Hematopoietic multipotent progenitor cell treated with erythropoietin and hydrocortisone succinate and interleukin-3 and kit ligand, for 4 days (in vitro differentiated cells): Measurements from ENCODE around the gene NR2C2.
"Not testable (repeated sequence)": the region's sequence is repeated elsewhere in the genome, so short reads cannot be mapped to it uniquely, and the experiment has no call there.

Experiments
- DNase-seq: peaks from one replicate; pipeline ENCODE4 v3.0.0-alpha.2; 2015

The NR2C2 gene

DNA sequence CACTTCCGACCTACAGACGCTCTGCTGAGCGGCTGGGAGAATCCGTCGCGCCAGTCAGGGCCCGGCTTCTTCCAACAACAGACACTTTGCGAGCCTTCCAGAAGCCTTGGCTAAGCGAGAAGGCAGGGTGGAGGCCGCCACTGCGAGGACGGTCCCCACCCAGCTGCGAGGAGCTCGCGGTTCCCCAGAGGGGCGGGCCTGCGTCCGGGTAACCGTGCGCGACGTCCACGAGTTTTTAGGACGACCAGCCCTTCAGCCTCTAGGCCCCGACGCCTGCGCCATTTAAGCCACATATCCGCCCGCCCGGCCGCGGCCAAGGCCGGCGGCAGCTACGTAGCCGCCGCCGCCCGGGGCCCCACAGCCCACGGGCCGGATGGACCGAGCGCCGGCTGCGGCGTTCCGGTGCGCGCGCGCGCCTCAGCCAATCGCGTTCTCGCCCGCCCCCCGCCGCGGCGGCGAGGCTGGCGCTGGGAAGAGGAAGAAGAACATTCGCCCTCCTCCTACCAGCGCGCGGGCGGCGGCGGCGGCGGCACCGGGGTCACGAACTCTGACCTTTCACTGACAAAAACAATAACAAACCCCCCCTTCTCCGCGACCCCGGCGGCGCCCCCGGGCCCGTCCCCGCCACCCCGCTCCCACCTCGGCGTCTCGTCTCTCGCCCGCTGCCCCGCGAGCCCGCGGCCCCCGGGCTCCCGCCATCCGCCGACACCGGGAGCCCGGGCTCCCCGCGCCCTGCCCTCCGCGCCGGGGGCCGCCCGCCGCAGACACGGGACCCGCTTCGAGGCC lies at the start of gene NR2C2:
Gene NR2C2 (plus strand): TSS at position 484 of the 786 bp plus-strand sequence. CDS start 56,332 bp downstream, outside the sequence.
- peak; percentile 94 for DNase-seq

DNA sequence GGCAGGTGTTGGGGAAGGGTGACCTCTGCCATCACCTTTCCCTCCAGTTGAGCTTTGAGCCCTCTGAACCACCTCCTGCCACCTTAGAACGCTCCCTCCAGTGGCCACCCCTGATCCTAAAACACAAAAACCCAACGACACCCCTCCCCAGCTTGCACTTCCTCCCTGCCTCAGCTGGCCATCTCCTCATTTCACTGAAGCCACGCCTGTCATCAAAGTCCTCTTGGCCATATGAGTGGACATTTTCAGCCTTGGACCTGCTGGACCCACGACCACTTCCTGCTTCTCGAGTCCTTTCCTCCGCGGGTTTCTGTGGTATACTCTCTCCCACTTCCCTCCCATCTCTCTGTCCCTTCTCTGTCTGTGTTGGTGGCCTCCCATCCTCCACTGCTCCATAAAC lies 48.5 kb upstream of the NR2C2 start:
- peak; percentile 7 for DNase-seq

DNA sequence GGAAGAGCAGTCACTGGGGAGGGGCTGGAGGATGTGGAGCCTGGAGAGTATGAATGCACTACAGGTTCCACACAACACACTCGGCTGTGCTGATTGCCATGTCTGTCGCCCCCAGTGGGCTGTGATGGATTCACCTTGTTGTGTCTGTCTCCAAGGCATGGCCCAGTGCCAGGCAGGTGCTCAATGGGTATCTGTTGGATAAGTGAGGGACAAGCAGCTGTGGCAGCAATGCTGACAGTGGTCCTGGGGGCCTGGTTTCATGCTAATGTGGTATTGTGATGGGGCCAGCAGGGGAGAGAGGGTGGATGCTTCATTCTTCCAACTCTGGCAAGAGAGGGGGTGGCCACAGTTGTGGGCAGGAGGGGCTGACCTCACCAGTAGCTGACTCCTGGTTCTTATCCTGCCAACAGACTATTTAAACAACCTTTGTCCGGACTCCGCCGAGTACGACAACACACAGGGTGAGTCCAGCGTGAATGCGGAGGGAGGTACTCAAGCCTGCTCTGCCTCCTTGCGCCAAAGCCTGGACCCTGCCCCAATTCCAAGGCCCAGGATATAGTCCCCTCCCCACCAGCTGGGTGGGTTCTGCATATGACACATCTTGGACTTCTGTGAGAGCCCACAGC lies 47.3 kb upstream of the NR2C2 start:
- DNase-seq: no peak

GRCh38 chr3:14900881-14901873 lies 46.2 kb upstream of the NR2C2 start:
- DNase-seq: no peak

DNA sequence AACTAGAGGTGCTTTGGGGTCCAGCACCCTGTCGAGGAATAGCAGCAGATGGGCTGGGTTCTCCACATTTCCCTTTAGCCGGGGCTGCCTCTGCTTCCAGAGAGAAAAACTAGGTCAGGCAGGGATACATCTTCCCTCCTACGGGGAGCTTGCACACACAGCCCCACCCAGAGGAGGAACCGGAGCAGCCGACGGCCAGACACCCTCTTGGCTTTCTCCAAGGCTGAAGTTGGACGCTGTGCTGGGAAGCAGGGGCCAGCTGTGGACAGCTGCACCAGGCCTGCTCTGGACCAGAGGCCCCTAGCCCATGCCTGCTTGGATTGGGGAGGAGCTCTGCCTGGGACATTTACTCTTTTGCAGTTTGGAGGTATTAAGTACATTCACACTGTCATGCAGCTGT lies 44.7 kb upstream of the NR2C2 start:
- no peak for DNase-seq

- DNase-seq: not testable (repeated sequence)
Measured at GRCh38 chr3:14903501-14903900, 43.9 kb upstream of the NR2C2 start.

- DNase-seq: no peak
Measured at GRCh38 chr3:14905055-14905657, 42.2 kb upstream of the NR2C2 start.

DNA sequence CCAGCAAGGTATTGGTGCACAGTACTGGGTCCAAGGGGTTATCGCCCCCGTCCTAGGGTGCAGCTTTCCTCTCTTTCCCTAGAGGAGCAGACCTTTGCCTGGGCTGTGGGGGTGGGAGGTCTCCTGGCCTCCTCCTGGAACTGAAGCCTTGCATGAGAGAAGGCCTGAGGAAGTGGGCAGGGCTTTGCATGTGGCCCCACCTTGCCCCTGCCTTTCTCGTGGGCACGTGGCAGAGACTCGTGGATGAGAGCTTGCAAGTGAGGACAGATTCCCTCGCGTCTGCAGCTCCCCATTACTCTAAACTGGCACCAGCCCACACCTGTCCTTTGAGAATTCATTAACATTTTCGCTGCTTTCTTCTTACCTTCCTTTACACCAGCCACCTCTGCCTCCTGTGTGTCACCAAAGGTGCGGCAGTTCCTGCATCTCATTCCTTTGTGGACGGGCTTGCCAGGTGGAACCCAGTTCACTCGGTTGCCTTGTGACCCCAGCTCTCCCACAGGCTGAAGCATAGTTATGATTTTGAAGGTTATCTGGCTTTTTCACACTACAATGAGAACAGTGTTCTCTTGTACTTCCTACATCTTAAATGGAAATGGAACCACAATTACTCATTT lies 40.9 kb upstream of the NR2C2 start:
- no peak for DNase-seq

GRCh38 chr3:14907043-14907966 lies 40.1 kb upstream of the NR2C2 start:
- DNase-seq: peak; percentile 10

GRCh38 chr3:14909250-14909649 lies 38.1 kb upstream of the NR2C2 start:
- peak; percentile 17 for DNase-seq

GRCh38 chr3:14911651-14912050 lies 35.7 kb upstream of the NR2C2 start:
- DNase-seq: no peak

GRCh38 chr3:14913071-14913925 lies 34.1 kb upstream of the NR2C2 start:
- no peak for DNase-seq

GRCh38 chr3:14913926-14914778 lies 33.2 kb upstream of the NR2C2 start:
- no peak for DNase-seq

GRCh38 chr3:14914779-14915117 lies 32.6 kb upstream of the NR2C2 start:
- DNase-seq: no peak

DNA sequence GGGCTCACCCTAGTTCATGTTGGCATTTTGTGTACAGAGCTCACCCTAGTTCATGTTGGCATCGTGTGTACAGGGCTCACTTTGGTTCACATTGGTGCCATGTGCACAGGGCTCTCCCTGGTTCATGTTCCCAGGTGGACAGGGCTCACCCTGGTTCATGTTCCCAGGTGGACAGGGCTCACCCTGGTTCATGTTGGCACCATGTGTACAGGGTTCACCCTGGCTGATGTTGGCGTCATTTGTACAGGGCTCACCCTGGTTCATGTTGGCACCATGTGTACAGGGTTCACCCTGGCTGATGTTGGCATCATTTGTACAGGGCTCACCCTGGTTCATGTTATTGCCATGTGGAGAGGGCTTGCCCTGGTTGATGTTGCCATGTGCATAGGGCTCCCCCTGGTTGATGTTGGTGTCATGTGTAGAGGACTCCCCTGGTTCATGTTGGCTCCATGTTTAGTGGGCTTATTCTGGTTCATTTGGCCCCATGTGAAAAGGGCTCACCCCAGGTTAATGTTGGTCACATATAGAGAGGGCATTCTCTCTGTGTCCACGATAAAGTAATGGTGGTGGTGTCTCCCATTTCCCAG lies 31.7 kb upstream of the NR2C2 start:
- DNase-seq: peak; percentile 42

- no peak for DNase-seq
Measured at GRCh38 chr3:14918356-14918860, 29.0 kb upstream of the NR2C2 start.

DNA sequence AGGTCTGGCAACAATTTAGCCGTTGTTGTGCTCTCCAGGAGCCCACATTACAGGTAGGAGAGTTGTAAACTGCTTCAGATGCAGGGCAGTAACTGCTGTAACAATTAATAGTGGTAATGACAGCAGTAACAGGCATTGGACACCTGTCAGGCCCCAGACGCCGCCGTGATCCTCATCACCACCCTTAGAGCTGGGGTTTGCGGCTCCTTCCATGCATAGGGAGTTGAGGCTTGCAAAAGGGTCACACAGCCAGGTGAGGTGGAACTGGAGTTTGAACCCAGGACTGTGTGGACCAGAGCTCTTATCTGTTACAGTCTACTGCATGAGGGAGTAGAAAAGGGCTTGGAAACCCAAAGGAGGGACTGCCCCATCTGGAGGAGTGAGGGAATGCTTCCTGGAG lies 26.8 kb upstream of the NR2C2 start:
- DNase-seq: peak; percentile 17

DNA sequence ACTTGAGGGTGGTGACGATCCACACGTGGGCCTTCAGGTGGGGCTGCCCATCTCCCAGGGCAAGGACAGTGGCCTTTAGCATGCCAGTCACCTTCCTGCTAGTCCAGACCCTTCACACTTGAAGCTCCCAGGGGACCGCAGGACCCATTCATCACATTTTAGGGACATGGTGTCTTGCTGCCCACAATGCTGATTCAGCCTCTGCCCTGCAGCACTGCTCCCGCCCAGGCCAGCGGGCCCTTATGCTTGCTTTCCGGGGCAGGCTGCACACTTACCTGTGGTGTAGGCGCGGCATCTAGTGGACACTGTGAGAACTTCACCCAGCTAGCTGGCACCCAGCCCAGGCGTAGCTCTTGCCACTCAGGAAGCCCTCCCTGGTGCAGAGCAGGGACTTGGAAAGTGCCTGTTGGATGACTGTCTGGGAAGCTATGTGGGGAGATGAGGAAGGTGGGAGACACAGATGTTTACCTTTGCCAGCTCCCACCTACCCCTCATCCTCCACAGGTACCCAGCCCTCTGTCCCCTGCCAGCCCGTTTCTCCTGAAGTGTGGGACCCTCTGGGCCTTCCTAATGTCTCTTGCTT lies 26.3 kb upstream of the NR2C2 start:
- peak; percentile 94 for DNase-seq
